RPMI7951 (cell line): ENCODE measurements around the gene PDK1. TPM values are rescaled to one million over a fixed set of nuclear protein-coding genes. Genes with fewer than 3 reads are reported as not detected.
"Not testable (repeated sequence)": the region's sequence is repeated elsewhere in the genome, so short reads cannot be mapped to it uniquely, and the experiment has no call there.

ENCODE experiments used
- DNase-seq: peaks from one replicate; pipeline ENCODE4 v3.0.0-alpha.2; 2012; ENCODE audit warnings: low read depth
- total RNA-seq: library from RNA; depleted of rRNA; stranded (reverse); fragments of >200 nt; shearing (Covaris generic); gene quantifications from 2 replicates; pipeline ENCODE4 v1.2.3, GENCODE V29; 2014

PDK1 gene
- total RNA-seq, 1 experiment from 2014 or later = 66.9 TPM

DNA sequence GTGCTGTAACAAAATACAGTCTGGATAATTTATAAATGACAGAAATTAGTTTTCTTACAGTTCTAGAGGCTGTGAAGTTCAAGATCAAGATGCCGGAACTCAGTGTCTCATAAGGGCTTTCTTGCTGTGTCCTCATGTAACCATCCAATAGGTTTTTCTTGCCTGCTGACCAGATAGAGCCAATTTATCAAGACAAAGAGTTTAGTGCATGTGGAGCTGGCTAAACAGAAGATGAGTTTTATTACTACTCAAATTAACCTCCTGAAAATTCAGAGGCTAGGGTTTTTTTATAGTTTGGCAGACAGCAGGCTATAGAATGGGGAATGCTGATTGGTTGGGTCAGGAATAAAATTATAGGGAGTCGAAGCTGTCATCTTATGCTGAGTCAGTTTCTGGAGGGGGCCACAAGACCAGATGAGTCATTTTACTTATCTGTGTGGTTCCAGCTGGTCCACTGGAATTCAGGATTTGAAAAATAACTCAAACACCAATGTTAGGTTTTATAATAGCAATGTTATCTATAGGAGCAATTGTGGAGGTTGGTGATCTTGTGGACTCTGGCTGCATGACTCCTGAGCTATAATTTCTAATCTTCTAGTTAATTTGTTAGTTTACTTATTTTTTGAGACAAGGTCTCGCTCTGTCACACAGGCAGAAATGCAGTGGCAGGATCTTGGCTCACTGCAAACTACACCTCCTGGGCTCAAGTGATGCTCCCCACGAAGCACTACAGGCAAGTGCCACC is 3.2 kb upstream of the PDK1 start:
- DNase-seq = peak; percentile 93

DNA sequence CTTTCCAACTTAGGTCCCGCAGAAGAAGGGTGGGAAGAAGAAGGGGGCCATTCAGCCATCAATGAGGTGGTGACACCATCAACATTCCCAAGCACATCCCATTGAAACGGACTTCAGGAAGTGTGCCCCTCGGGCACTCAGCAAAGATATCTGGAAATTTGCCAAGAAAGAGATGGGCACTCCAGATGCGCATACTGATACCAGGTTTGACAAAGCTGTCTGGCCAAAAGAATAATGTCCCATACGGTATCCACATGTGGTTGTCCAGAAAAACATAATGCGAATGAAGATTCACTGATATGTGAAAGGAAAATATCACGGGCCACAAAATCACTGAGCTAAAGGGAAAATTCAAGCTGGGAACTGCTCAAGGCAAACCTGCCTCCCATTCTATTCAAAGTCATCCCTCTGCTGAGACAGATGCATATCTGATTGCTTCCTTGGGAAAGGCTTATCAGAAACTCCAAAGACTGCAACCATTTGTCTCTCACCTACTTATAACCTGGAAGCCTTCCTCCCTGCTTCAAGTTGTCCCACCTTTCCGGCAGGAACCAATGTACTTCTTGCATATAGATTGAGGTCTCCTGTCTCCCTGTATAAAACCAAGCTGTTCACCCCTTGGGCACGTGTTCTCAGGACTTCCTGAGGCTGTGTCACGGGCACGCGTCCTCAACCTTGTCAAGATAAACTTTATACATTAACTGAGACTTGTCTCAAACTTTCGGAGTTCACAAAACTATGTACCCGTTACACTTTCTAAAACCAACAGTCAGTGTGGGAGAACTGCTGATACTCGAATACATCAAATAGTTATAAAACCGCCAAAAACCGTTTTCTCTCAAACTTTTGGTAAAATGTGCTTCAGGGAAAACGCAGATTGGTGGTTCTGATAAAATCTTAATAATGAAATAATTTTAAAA is 1.3 kb upstream of the PDK1 start:
- peak; percentile 42 for DNase-seq

DNA sequence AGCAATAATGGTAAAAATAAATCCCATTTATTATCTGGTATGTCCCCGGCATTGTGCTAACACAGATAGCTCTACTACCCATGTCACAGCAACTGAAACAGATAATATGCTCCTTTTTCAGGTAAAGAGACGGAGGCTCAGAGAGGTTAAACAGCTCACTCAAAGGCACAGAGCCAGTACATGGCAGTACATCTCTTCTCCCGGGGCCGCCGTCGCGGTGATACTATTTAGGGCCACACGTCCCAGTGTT is 693 bp upstream of the PDK1 start:
- DNase-seq = no peak

DNA sequence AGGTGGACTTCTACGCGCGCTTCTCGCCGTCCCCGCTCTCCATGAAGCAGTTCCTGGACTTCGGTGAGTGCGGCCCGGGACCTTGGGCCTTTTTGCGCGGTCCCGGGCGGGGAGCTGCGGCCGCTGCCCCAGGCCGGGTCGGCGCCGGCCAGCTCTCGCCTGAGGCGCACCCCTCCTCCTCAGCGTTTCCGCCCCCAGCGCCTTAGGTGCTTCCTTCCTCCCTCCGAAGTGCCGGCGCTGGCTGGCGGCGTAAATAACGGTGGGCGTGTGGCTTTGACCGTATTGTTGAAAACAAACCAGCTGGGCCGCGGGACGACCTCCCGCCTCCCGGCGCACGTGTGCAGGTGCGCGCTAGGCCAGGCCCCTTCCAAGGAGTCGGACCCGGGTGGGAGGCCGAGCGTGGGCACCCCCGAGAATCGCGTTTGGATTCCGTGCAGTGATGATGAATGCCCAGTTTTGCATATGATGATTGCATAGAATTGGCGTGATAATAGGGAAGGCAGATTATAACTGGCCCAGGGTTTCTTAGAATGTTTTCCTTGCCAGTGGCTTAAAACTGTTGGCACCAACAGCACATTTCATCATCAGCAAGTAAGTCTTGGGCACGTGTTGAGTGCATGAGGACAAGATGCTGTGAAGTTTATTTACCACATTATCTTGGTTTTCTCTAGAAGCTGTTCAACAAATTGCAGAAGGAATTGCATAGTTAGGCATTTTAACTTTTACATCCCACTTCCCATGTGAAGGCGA is 569 bp downstream of the PDK1 start:
- peak; percentile 60 for DNase-seq

DNA sequence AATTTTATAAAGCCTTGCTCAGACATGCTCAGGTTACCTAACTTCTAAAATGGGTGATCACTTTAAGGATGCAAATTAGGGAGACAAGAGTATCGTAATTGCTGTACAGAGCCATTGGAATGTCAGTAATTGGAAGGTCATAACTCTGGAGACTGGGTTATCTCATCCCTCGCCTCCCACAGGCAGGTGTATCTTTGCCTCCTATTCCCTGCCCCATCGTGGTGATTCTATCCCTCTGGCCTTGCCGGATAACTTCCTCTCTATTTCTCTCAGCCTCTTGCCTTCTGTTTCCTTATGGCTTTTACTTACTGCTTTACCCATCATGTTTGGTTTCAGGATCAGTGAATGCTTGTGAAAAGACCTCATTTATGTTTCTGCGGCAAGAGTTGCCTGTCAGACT is 2.5 kb downstream of the PDK1 start:
- no peak for DNase-seq

DNA sequence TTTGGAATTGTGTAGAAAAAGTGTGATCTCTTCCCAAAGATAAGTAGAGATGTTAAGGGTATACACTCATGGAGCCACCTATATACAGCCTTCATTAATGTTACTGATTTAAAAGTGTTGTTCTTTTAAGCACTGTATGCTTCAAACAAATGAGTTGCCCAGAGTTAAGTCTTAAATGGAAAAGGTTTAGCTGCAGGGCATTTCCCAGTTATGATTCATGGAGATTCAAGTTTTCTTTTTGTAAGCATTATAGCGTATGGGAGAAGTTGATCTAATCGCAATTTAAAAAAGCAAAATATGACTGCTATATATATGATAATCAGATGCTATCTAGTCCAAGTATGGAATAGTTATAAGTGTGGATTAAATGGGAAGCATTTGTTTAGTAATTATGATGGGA is 4.8 kb downstream of the PDK1 start:
- DNase-seq = peak; percentile 44

DNA sequence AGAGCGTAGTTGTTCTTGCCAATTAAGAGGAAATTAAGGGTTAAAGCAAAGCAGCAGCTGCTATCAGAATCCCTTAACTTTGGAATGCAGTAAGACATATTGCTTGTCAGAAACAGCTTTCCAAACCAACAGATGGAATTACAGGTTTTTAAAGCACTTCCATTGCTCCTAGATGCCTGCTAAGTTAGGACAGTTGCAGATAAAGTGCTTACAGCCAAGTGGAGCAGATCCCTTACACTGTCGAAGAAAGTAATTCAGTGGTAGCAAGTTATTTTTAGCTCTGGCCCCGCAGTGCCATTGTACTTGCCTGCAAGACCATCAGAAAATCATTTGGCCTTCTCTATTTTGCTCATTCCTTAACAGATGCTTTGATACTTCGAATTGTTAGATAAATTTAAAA is 5.4 kb downstream of the PDK1 start:
- DNase-seq = no peak

DNA sequence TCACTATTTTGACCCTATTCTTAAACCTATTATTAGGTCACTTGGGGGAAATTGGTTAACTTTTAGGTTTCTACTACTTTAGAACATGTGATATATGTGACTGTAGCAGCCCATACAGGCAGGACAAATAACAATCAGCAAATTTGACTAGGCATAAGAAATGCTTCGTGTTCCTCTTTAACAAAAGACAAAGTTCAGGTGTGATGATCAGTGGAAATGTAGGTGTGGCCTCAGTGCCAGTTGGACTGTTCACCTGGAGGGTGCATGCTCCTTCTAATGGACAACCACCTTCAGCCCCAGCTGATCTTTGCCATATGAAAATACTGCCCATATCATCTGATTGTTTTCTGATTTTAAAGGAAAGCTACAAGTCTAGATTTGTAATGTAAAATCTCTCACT is 6.4 kb downstream of the PDK1 start:
- no peak for DNase-seq

DNA sequence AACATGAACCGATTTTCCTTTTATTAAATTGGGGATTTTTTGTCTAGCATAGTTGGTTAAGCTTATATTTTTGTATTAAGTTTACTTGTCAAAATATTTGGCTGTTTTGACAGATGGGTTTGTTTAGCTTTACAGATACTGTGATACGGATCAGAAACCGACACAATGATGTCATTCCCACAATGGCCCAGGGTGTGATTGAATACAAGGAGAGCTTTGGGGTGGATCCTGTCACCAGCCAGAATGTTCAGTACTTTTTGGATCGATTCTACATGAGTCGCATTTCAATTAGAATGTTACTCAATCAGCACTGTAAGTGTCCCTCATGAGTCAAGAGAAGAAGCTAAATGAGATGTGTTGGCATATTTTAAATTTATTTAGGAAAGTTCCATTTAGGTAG is 8.5 kb downstream of the PDK1 start:
- peak; percentile 6 for DNase-seq

DNA sequence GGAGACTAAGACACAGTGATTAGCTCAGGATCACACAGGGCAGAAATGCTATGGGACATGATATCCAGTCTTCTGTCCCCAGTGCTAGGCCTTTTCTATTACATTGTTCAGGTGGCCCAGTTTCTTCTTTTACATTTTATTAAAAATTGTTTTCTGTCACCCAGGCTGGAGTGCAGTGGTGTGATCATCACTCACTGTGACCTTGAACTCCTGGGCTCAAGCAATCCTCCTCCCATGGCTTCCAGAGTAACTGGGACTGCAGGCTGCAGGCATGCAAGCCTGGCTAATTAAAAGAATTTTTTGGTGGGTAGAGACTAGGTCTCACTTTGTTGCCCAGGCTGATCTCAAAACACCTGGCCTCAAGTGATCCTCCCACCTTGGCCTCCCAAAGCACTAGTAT is 15.4 kb downstream of the PDK1 start:
- DNase-seq = no peak

DNA sequence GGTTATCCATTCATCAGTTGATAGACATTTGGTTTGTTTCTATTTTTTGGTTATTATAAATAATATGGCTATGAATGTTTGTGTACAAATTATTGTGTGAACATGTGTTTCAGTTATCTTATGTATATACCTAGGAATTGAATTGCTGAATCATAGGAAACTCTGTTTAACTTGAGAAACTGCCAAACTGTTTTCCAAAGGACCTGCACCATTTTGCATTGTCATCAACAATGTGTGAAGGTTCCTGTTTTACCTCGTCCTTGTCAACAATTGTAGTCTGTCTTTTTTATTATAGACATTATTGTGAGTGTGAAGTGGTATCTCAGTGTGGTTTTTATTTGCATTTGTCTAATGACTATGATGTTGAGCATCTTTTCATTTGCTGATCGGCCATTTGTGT is 17.1 kb downstream of the PDK1 start:
- DNase-seq = no peak

DNA sequence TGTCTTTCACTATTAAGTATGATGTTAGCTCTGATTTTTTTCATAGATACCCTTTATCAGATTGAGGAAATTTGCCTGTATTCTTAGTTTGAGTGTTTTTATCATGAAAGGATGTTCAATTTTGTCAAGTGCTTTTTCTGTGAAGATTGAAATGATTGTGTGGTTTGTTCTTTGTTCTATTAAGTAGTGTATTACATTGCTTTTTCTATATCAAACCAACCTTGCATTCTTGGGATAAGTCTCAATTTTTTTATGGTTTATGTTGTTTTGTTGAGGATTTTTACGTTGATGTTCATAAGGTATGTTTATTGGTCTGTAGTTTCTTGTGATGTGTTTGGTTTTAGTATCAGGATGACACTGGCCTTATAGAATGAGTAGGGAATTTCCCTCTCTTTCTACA is 19.1 kb downstream of the PDK1 start:
- DNase-seq = no peak

DNA sequence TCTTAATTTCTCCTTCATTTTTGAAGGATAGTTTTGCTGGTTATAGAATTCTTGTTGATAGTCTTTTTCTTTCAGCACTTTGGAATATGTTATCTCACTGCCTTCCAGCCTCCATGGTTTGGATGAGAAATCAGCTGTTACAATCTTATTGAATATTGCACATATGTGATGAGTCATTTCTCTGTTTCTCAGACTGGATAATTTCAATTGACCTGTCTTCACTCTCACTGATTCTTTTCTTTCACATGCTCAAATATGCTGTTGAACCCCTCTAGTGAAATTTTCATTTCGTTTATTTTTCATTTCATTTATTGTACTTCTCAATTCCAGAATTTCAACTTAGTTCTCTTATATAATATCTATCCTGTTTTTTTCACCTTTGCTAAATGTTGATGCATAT is 22.2 kb downstream of the PDK1 start:
- DNase-seq = peak; percentile 23

DNA sequence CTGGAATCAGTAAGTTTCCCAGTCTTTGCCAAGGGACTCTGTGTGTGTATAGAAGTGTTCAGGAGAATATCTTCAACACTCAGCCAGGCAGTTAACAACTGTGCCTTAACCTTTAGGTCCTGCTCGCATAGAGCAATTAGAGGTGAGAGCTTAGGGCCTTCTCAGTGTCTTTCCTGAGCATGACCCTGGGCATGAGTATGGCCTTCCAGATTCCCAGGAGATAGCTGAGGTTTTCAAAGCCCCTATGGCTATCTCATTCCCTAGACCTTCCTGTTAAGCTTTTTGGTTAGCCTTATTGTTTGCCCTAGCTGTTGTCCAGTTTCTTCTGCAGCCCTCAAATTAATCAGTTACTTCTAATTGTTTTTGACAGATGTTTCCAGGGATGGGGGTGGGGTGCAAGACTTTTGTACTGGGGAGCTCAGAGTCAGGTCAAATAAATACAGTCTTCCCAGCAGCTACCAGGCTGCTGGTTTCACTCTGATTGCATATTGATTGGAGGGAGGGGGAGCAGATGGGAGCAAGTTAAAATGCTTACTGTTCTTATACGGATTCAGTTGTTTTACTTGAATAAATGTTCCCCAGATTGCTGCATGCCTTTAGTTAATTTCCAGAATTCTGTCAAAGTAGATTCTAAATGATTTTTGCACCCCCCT is 23.1 kb downstream of the PDK1 start:
- DNase-seq = no peak

DNA sequence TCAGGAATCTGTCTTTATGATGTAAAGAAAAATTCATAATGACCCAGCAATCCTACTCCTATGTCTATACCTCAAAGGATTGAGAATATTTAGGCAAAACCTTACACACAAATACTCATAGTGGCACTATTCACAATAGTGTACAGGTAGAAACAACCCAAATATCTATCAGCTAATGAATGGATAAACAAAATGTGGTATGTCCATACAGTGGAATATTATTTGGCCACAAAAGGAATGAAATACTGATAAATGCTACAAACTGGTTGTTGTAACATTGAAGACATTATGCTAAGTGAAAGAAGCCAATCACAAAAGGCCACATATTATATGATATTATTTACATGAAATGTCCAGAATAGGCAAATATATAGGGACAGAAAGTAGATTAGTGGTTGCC is 24.7 kb downstream of the PDK1 start:
- DNase-seq = no peak

DNA sequence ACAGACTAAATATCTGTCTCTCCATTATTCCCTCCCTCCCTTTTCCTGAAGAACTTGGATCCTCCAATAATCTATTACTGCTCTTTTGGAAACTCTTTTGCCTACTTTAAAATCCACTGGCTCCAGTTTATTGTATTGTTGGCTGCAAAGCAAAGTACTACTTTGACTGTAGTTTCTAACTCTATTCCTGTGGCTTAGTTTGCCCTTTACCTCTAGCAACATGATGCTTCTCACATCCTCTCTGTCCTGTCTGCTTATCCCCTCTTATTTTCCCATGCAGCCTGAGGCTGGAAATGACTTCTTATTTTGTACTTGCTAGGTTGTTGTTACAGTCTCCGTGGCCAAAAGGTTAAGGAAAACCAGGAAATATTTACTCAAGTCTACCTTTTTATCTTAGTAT is 26.8 kb downstream of the PDK1 start:
- no peak for DNase-seq

DNA sequence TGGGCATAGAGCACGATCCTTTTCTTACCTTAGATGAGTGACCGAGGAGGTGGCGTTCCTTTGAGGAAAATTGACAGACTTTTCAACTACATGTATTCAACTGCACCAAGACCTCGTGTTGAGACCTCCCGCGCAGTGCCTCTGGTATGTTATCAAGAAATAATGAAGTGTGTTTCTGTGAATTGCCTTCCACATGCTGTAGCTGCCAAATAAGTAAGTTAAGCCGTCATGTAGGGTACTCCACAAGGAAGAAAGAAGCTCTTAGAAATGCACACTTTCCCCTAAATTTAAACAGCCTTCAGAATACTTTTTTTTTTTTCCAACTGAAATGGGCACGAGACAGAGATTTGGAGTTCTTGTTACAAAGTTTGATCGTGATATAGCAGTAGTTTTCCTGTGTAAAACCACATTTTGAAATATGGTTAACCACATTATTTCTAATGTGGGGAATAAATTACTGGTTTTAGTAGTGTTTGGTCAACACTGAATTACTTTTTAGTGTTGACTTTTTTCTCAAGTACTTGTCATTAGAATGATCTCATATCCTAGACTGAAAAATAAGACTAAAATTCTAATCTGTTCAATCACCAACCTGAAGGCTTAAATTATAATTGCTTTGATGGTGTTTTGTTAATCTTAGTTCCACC is 30.5 kb downstream of the PDK1 start:
- DNase-seq = no peak

DNA sequence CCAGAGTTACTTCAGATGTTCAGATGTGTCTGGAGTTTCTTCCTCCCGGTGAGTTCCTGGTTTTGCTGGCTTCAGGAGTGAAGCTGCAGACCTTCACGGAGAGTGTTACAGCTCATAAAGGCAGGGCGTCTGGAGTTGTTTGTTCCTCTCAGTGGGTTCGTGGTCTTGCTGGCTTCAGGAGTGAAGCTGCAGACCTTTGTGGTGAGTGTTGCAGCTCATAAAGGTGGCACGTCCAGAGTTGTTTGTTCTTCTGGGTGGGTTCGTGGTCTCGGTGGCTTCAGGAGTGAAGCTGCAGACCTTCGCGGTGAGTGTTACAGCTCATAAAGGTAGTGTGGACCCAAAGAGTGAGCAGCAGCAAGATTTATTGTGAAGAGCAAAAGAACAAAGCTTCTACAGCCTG is 31.3 kb downstream of the PDK1 start:
- not testable (repeated sequence) for DNase-seq

DNA sequence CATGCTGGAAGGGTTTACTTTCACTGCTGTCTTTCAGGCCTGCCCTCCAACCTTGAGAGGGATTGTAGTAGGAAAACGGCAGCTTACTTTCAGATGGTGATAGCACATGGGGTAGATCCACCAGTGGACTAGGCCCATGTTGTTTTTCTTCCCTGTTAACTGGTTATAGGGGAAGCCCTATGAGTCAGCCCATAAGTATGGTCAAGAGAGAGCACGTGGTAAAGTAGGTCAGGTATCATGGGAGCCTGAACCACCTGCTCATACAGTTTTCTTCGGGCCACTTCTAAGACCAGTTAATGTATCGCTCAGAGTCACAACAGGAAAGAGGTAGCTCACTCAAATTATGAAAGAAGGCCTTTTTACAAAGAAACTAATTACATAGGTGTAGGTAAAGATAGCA is 33.0 kb downstream of the PDK1 start:
- DNase-seq = no peak

DNA sequence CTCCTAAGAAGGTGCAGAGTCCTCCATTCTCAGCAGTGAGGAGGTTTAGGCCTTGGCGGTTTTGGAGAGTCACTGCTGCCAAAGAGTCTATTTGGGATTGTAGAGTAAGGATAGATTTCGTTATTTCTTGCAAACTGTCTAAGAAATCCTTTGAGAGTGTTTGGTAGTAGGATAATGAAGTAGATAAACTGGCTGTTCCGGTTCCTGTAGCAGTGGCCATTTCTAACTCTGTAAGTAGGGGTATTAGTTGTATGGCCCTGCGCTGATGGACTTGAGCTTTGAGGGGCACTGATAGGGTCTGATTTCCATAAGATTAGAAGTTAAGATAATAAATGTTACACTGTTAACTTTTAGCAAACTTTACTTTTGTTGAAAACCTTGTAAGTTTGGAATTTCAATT is 35.5 kb downstream of the PDK1 start:
- DNase-seq = not testable (repeated sequence)

DNA sequence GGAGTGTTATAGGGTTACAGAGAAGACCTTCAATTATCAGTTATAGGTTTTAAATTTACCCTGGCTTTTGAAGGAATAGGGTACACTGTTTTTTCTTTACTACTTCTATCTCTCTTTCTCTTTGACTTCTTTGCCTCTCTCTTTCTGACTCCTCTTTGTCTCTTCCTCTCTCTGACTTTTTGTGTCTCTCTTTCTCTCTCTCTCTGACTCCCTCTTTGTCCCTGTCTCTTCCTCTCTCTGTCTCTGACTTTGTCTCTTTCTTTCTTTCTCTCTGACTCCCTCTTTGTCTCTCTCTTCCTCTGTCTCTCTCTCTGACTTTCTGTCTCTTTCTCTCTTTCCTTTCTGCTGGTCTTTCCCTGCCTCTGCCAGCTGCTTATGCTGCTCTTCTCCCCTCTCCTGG is 36.3 kb downstream of the PDK1 start:
- DNase-seq = not testable (repeated sequence)

DNA sequence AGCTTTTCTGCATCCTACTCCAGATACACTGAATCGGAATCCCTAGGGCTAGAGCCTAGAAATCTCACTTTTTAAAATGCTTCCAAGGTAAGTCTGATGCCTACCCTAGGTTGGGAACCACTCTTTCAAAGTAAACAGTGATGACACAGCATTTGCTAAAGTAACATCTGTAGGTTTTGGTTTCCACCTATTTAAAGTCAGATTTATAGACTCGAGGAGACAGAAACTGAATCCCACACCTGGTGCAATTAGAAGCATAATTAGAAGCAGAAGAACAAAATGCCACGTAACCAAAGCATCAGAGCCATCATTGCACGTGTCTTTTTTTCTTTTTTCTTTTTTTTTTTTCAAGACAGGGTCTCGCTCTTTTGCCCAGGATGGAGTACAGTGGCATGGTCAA is 40.9 kb downstream of the PDK1 start:
- no peak for DNase-seq
